SK-N-SH (cell line): ENCODE data around the gene EIF1B. TPM values are rescaled to one million over a fixed set of nuclear protein-coding genes. Genes with fewer than 3 reads are reported as not detected.

Source experiments
- CTCF ChIA-PET: fragments of 300-600, 350-600 bp; formaldehyde crosslinking; extraction: SDS; loops from one replicate; lab custom pipeline; 2021; lab: Yijun Ruan, JAX
- POLR2A ChIA-PET: fragments of 350-600 bp; sonication (Branson Sonifier 250); formaldehyde crosslinking; extraction: SDS; loops from one replicate; lab custom pipeline; 2020; ENCODE audit warnings: antibody characterized with exemption, inconsistent platforms; lab: Yijun Ruan, JAX
- DNase-seq: peaks from one replicate; pipeline ENCODE4 v3.0.0; 2012
- H2AFZ ChIP-seq: fragments of 200-600 bp; sonication (generic); 2 replicates; pipeline ENCODE4 v1.8.1; 2016; ENCODE audit warnings: antibody characterized with exemption, mild to moderate bottlenecking, low read depth
- H3F3A ChIP-seq: fragments of 200-600 bp; sonication (generic); replicated peaks from 2 replicates; pipeline ENCODE3; 2016; ENCODE audit warnings: antibody characterized with exemption, mild to moderate bottlenecking; ENCODE audit not compliant: insufficient read depth
- H3K27ac ChIP-seq, 2 experiments: fragments of 200-500 bp in 1 of 2; fragments of 200-600 bp in 1 of 2; sonication (Bioruptor generic) in 1 of 2; sonication (generic), shearing (Covaris generic) in 1 of 2; 2 replicates each; pipeline versions ENCODE4 v1.5.1 to v1.6.1; 2014 to 2016; ENCODE audit warnings: low read depth in 2 of 2, inconsistent platforms in 1 of 2, low read length in 1 of 2, mild to moderate bottlenecking in 1 of 2, mixed read lengths in 1 of 2
- H3K27me3 ChIP-seq: fragments of 200-600 bp; sonication (generic), shearing (Covaris generic); 2 replicates; pipeline ENCODE4 v1.6.1; 2016; ENCODE audit warnings: mixed run types; ENCODE audit not compliant: insufficient read depth
- H3K36me3 ChIP-seq, 2 experiments: fragments of 200-500 bp in 1 of 2; fragments of 200-600 bp in 1 of 2; sonication (Bioruptor generic) in 1 of 2; sonication (generic) in 1 of 2; replicated peaks in 1 of 2; 2 replicates each; pipeline versions ENCODE3 to v1.5.1; 2014 to 2016; ENCODE audit warnings: low read length in 1 of 2, mild to moderate bottlenecking in 1 of 2; ENCODE audit not compliant: insufficient read depth in 2 of 2, control insufficient read depth in 1 of 2
- H3K4me1 ChIP-seq, 2 experiments: fragments of 200-500 bp in 1 of 2; fragments of 200-600 bp in 1 of 2; sonication (Bioruptor generic) in 1 of 2; sonication (generic), shearing (Covaris generic) in 1 of 2; 2 replicates each; pipeline versions ENCODE4 v1.5.1 to v1.6.1; 2014 to 2016; ENCODE audit warnings: low read depth in 1 of 2, low read length in 1 of 2, mixed run types in 1 of 2; ENCODE audit not compliant: insufficient read depth in 2 of 2, control insufficient read depth in 1 of 2
- H3K4me2 ChIP-seq: fragments of 200-600 bp; sonication (generic), shearing (Covaris generic); 2 replicates; pipeline ENCODE4 v1.6.1; 2017; ENCODE audit warnings: mixed run types
- H3K4me3 ChIP-seq, 2 experiments: fragments of 200-500 bp in 1 of 2; fragments of 200-600 bp in 1 of 2; sonication (Bioruptor generic) in 1 of 2; sonication (generic), shearing (Covaris generic) in 1 of 2; 2 replicates each; pipeline versions ENCODE4 v1.5.1 to v1.8.1; 2014 to 2016; ENCODE audit warnings: low read depth in 2 of 2, inconsistent platforms in 1 of 2, low read length in 1 of 2, mild to moderate bottlenecking in 1 of 2, mixed read lengths in 1 of 2, moderate library complexity in 1 of 2
- H3K79me2 ChIP-seq: fragments of 200-600 bp; sonication (generic); 2 replicates; pipeline ENCODE4 v1.8.1; 2017; ENCODE audit warnings: mild to moderate bottlenecking; ENCODE audit not compliant: insufficient read depth
- H3K9ac ChIP-seq: fragments of 200-600 bp; sonication (generic); 2 replicates; pipeline ENCODE4 v1.6.1; 2017; ENCODE audit warnings: mixed run types
- H3K9me2 ChIP-seq: fragments of 200-600 bp; sonication (generic); 2 replicates; pipeline ENCODE4 v1.6.1; 2017; ENCODE audit warnings: mixed run types
- H3K9me3 ChIP-seq: fragments of 200-600 bp; sonication (generic); 2 replicates; pipeline ENCODE4 v1.6.1; 2017; ENCODE audit warnings: mixed run types, mild to moderate bottlenecking, moderate library complexity
- H4K20me1 ChIP-seq: fragments of 200-600 bp; sonication (generic); 2 replicates; pipeline ENCODE4 v1.6.1; 2017; ENCODE audit warnings: mild to moderate bottlenecking, mixed run types; ENCODE audit not compliant: insufficient read depth
- CTCF ChIP-seq: fragments of 200-600 bp; sonication (generic); IDR thresholded peaks from 2 replicates; pipeline ENCODE4 v1.6.1; 2017; ENCODE audit warnings: antibody characterized with exemption, mild to moderate bottlenecking, moderate library complexity
- ELF1 ChIP-seq: IDR thresholded peaks from 2 replicates; pipeline ENCODE4 v1.4.0; 2012
- FOXM1 ChIP-seq: IDR thresholded peaks from 2 replicates; pipeline ENCODE4 v1.4.0; 2012; ENCODE audit warnings: low read depth, mild to moderate bottlenecking
- GABPA ChIP-seq: IDR thresholded peaks from 2 replicates; pipeline ENCODE4 v1.4.0; 2012; ENCODE audit warnings: low read depth, mild to moderate bottlenecking
- MEF2A ChIP-seq: IDR thresholded peaks from 2 replicates; pipeline ENCODE4 v1.4.0; 2012; ENCODE audit warnings: low read depth, borderline replicate concordance
- NFIC ChIP-seq: IDR thresholded peaks from 2 replicates; pipeline ENCODE4 v1.4.0; 2012; ENCODE audit warnings: borderline replicate concordance
- NRF1 ChIP-seq: IDR thresholded peaks from 2 replicates; pipeline ENCODE4 v1.6.1; 2012; ENCODE audit warnings: low read depth, mild to moderate bottlenecking, low read length
- PBX3 ChIP-seq: IDR thresholded peaks from 2 replicates; pipeline ENCODE4; 2012
- POLR2AphosphoS5 ChIP-seq: IDR thresholded peaks from 2 replicates; pipeline ENCODE4 v1.6.1; 2012; ENCODE audit warnings: low read depth, low read length
- RAD21 ChIP-seq: IDR thresholded peaks from 2 replicates; pipeline ENCODE4 v1.6.1; 2012; ENCODE audit warnings: mild to moderate bottlenecking, low read length
- RCOR1 ChIP-seq: fragments of 150-350 bp; IDR thresholded peaks from 2 replicates; pipeline ENCODE4 v1.6.1; 2017; ENCODE audit warnings: antibody characterized with exemption, low read length
- RFX5 ChIP-seq: IDR thresholded peaks from 2 replicates; pipeline ENCODE4 v1.6.1; 2012; ENCODE audit warnings: mild to moderate bottlenecking, improper control_type of control experiment, low read length
- RXRA ChIP-seq: IDR thresholded peaks from 2 replicates; pipeline ENCODE4 v1.4.0; 2012; ENCODE audit warnings: low read depth, mild to moderate bottlenecking, borderline replicate concordance
- SIN3A ChIP-seq: IDR thresholded peaks from 2 replicates; pipeline ENCODE4 v1.6.1; 2012; ENCODE audit warnings: low read depth, mild to moderate bottlenecking, low read length, moderate library complexity, borderline replicate concordance
- SMC3 ChIP-seq: IDR thresholded peaks from 2 replicates; pipeline ENCODE4 v1.6.1; 2012; ENCODE audit warnings: low read depth, low read length, improper control_type of control experiment
- TAF1 ChIP-seq: IDR thresholded peaks from 2 replicates; pipeline ENCODE4 v1.6.1; 2012; ENCODE audit warnings: low read depth, mild to moderate bottlenecking, low read length, moderate library complexity, borderline replicate concordance
- USF2 ChIP-seq: fragments of 150-350 bp; IDR thresholded peaks from 2 replicates; pipeline ENCODE4 v1.6.1; 2017; ENCODE audit warnings: antibody characterized with exemption, low read length, low read depth, borderline replicate concordance
- WGBS: methylation state at CpG from one replicate; pipeline ENCODE4 v1.1.6; 2017; ENCODE audit warnings: low lambda C conversion rate; 5-methylcytosine and 5-hydroxymethylcytosine counted together
- polyA plus RNA-seq, 3 experiments: library from polyadenylated mRNA; depleted of rRNA; stranded (reverse); fragments of >200 nt; gene quantifications; 2 replicates each; pipeline ENCODE4 v1.2.3, GENCODE V29; 2012
- TF ChIP-seq, protein P1 (sequence below): IDR thresholded peaks from 2 replicates; pipeline ENCODE4 v1.4.0; 2012; ENCODE audit warnings: low read depth

The EIF1B gene
- polyA plus RNA-seq, 1 of the 3 experiments (the other 2 are of a cell fraction) = 22.9 TPM

GRCh38 chr3:40323946-40324345 is 14.4 kb downstream of the EIF1B start:
- no peaks in the 10 kb centered on the region for H3K79me2 ChIP-seq
- no peaks in the 10 kb centered on the region for H3K9me3 ChIP-seq
- H3K9ac ChIP-seq = no peak overlapping the region
- H4K20me1 ChIP-seq = no peaks in the 10 kb centered on the region
- 76% methylated on average over 5 of the region's 5 CpGs for WGBS
- H3K36me3 ChIP-seq = no peaks in the 10 kb centered on the region
- no peak overlapping the region for H3K4me3 ChIP-seq
- no peaks in the 10 kb centered on the region for H3K27me3 ChIP-seq
- CTCF ChIA-PET = interaction anchor here (1.0 to 4.6 kb wide), 5 partner anchors 109 to 261 kb away, joined by 3 to 32 read pairs (median 4); partner anchors contain the start of gene ZNF621
- H3K4me2 ChIP-seq = no peak overlapping the region
- no peak overlapping the region for H3K27ac ChIP-seq
- no peaks in the 10 kb centered on the region for H3F3A ChIP-seq
- no peaks in the 10 kb centered on the region for H3K9me2 ChIP-seq
- DNase-seq = no peak
- POLR2A ChIA-PET = no interaction called here
- no peak overlapping the region for H2AFZ ChIP-seq
- no peak for TF ChIP-seq FOXM1
- no peak for TF ChIP-seq NFIC
- TF ChIP-seq ELF1 = no peak
- no peak for TF ChIP-seq PBX3
- TF ChIP-seq RXRA = no peak
- no peak for TF ChIP-seq GABPA
- TF ChIP-seq POLR2AphosphoS5 = no peak
- no peak for TF ChIP-seq MEF2A
- no peak for TF ChIP-seq USF2
- no peak for TF ChIP-seq SMC3
- no peak for TF ChIP-seq RAD21
- TF ChIP-seq RFX5 = no peak
- TF ChIP-seq TAF1 = no peak
- TF ChIP-seq RCOR1 = no peak
- peaks cover 0 to 10% of the 10 kb centered on the region in 2 experiments; a peak in 2 of 4 replicates for H3K4me1 ChIP-seq

DNA sequence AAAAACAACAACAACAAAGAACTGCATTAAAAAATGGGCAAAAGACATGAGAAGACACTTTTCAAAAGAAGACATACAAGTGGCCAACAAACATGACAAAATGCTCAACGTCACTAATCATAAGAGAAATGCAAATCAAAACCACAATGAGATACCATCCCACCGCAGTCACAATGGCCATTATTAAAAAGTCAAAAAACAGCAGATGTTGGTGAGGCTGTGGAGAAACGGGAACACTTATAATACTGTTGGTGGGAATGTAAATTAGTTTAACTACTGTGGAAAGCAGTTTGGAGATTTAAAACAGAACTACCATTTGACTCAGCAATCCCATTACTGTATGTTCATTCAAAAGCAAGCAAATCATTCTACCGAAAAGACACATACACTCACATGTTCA is 15.1 kb downstream of the EIF1B start:
- Histone ChIP-seq H3K27ac (no peak overlapping the region), H2AFZ (no peak overlapping the region), H3K4me1 (peaks cover 0 to 10% of the 10 kb centered on the region in 2 experiments; a peak in 2 of 4 replicates), H3K4me2 (no peak overlapping the region), H3K36me3 (no peaks in the 10 kb centered on the region), H3K9me3 (no peaks in the 10 kb centered on the region), H3F3A (no peaks in the 10 kb centered on the region), H4K20me1 (no peaks in the 10 kb centered on the region), H3K27me3 (no peaks in the 10 kb centered on the region), H3K9ac (no peak overlapping the region), H3K79me2 (no peaks in the 10 kb centered on the region), H3K4me3 (no peak overlapping the region), H3K9me2 (no peaks in the 10 kb centered on the region)
- POLR2A ChIA-PET = no interaction called here
- CTCF ChIA-PET = interaction anchor here (1.0 to 1.9 kb wide), 2 partner anchors 133 to 260 kb away, joined by 3 to 4 read pairs; no protein-coding TSS in a partner anchor
- WGBS = 60% methylated on average over 4 of the region's 4 CpGs
- TF ChIP-seq RFX5 (no peak), NRF1 (no peak), NFIC (no peak), CTCF (no peak), SIN3A (no peak)
- TF ChIP-seq, protein P1, sequence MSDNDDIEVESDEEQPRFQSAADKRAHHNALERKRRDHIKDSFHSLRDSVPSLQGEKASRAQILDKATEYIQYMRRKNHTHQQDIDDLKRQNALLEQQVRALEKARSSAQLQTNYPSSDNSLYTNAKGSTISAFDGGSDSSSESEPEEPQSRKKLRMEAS = no peak
- no peak for DNase-seq
